Posterior vena cava (tissue), 2 donors: ENCODE data around the gene ERCC4. TPM values are rescaled to one million over a fixed set of nuclear protein-coding genes. Genes with fewer than 3 reads are reported as not detected.

Source experiments
- total RNA-seq, 2 donors: library from RNA; stranded (reverse); fragmentation: NEBNext Ultra II Directional; extraction: Animal tissue kit (Norgen Biotek cat#: 25700); gene quantifications; one replicate each; pipeline ENCODE4 v1.2.1, GENCODE V29; 2021
- donor health status: DM: yes; HTN: yes; CAD: no.
- donor health status: DM: yes; HTN: yes; CAD: no.

The ERCC4 gene
- total RNA-seq, 2 donors from 2014 or later, result 11.1 to 16.5 TPM

Other genes with a start within 250 kb of the ERCC4 start
- 10 to 100 TPM; 41.0 to 42.0 TPM for gene MRTFB, start 151.2 kb downstream of the ERCC4 start, total RNA-seq